SH-SY5Y (cell line): ENCODE data around the gene ABCA13.

Experiments
- GATA2 ChIP-seq: IDR thresholded peaks from 2 replicates; pipeline ENCODE4 v1.6.1; 2011; ENCODE audit warnings: mild to moderate bottlenecking, low read depth, low read length
- GATA3 ChIP-seq: IDR thresholded peaks from 2 replicates; pipeline ENCODE4 v1.6.1; 2011; ENCODE audit warnings: low read depth, mild to moderate bottlenecking, low read length, moderate library complexity

GRCh38 chr7:48304641-48305040 lies 133.4 kb downstream of the ABCA13 start:
- no peak for TF ChIP-seq GATA3
- no peak for TF ChIP-seq GATA2
